Testis (tissue), 3 donors: ENCODE data around the gene CHD1. TPM values are rescaled to one million over a fixed set of nuclear protein-coding genes. Genes with fewer than 3 reads are reported as not detected.

Source experiments
- DNase-seq: peaks from one replicate; pipeline ENCODE4 v3.0.0-alpha.2; 2019
- H3K27ac ChIP-seq, 2 donors: fragments of 200-600 bp; sonication (generic); one replicate each; pipeline ENCODE4 v1.5.1; 2019
- H3K27me3 ChIP-seq: fragments of 200-600 bp; sonication (generic); one replicate; pipeline ENCODE4 v1.5.1; 2019
- H3K36me3 ChIP-seq: fragments of 200-600 bp; sonication (generic); one replicate; pipeline ENCODE4 v1.5.1; 2017; ENCODE audit warnings: low read depth; ENCODE audit errors: missing control alignments
- H3K4me1 ChIP-seq: fragments of 200-600 bp; sonication (generic); one replicate; pipeline ENCODE4 v1.5.1; 2019
- H3K4me3 ChIP-seq, 2 donors: fragments of 200-600 bp; sonication (generic); one replicate each; pipeline ENCODE4 v1.5.1; 2017 to 2019
- H3K9me3 ChIP-seq: fragments of 200-600 bp; sonication (generic); one replicate; pipeline ENCODE4 v1.5.1; 2017
- CTCF ChIP-seq, 3 experiments: fragments of 450-650 bp in 2 of 3; fragments of 200-600 bp in 1 of 3; sonication (generic) in 1 of 3; IDR thresholded peaks; one replicate each; pipeline ENCODE4 v1.5.1; 2016 to 2019; ENCODE audit warnings: antibody characterized with exemption in 3 of 3, mild to moderate bottlenecking in 2 of 3, moderate library complexity in 1 of 3
- POLR2A ChIP-seq: fragments of 450-650 bp; IDR thresholded peaks from one replicate; pipeline ENCODE4 v1.6.1; 2017; ENCODE audit warnings: antibody characterized with exemption, mild to moderate bottlenecking, moderate library complexity
- WGBS, 2 donors: methylation state at CpG; one replicate each; pipeline ENCODE4 v1.1.5; 2018; 5-methylcytosine and 5-hydroxymethylcytosine counted together
- intact Hi-C: fragments of 100-400 bp; cut with DNase I; formaldehyde crosslinking; loops from one replicate; pipeline ENCODE4 v1.15.1; 2023; ENCODE audit warnings: low total_unique reads
- polyA plus RNA-seq: library from polyadenylated mRNA; stranded (reverse); fragments of 350-450 nt; fragmentation: Illumina TruSeq; extraction: RNeasy Lipid Tissue Mini Kit (QIAGEN cat#74804); gene quantifications from one replicate; pipeline ENCODE4 v1.2.3, GENCODE V29; 2014; ENCODE audit warnings: low read depth, low replicate concordance; ENCODE audit not compliant: insufficient read depth
- total RNA-seq, 2 donors: library from RNA; depleted of rRNA; stranded (reverse); fragments of >200 nt; gene quantifications; one replicate each; pipeline ENCODE4 v1.2.3, GENCODE V29; 2016

The CHD1 gene
- total and polyA plus RNA-seq, 3 donors from 2014 or later, result 23.7 to 117 (median 104) TPM

GRCh38 chr5:98938464-98938863, 9.7 kb upstream of the CHD1 start:
- no peaks in the 10 kb centered on the region for H3K27me3 ChIP-seq
- TF ChIP-seq POLR2A (no peak), CTCF (IDR thresholded peaks at IDR 0.05) (no peak)
- peaks cover 7% of the 10 kb centered on the region for H3K4me1 ChIP-seq
- no peaks in the 10 kb centered on the region for H3K9me3 ChIP-seq
- no peak overlapping the region for H3K4me3 ChIP-seq
- WGBS, 2 donors, result 57 to 61% methylated on average over 2 of the region's 2 CpGs
- no peak overlapping the region for H3K27ac ChIP-seq
- H3K36me3 ChIP-seq, result no peaks in the 10 kb centered on the region
- intact Hi-C loops, result no loop called here
- no peak for DNase-seq

GRCh38 chr5:98936948-98937715, 8.3 kb upstream of the CHD1 start:
- no peaks in the 10 kb centered on the region for H3K36me3 ChIP-seq
- no peak for DNase-seq
- peaks cover 7% of the 10 kb centered on the region for H3K4me1 ChIP-seq
- 88% methylated on average over 3 of the region's 3 CpGs for WGBS, 2 donors
- intact Hi-C loops, result no loop called here
- H3K4me3 ChIP-seq, result no peak overlapping the region
- H3K9me3 ChIP-seq, result no peaks in the 10 kb centered on the region
- H3K27ac ChIP-seq, result no peak overlapping the region
- no peak for TF ChIP-seq CTCF (IDR thresholded peaks at IDR 0.05)
- TF ChIP-seq POLR2A, result no peak
- no peaks in the 10 kb centered on the region for H3K27me3 ChIP-seq

GRCh38 chr5:98935206-98935605, 6.4 kb upstream of the CHD1 start:
- no peaks in the 10 kb centered on the region for H3K4me1 ChIP-seq
- intact Hi-C loops, result no loop called here
- DNase-seq, result no peak
- WGBS, 2 donors, result 83 to 92% methylated on average over 3 of the region's 3 CpGs
- TF ChIP-seq CTCF (IDR thresholded peaks at IDR 0.05), result no peak
- TF ChIP-seq POLR2A, result no peak
- H3K36me3 ChIP-seq, result no peaks in the 10 kb centered on the region
- no peaks in the 10 kb centered on the region for H3K9me3 ChIP-seq
- no peak overlapping the region for H3K4me3 ChIP-seq
- H3K27ac ChIP-seq, result no peak overlapping the region
- H3K27me3 ChIP-seq, result no peaks in the 10 kb centered on the region

GRCh38 chr5:98934546-98934945, 5.7 kb upstream of the CHD1 start:
- Histone ChIP-seq H3K4me3 (no peak overlapping the region), H3K27ac (no peak overlapping the region), H3K9me3 (no peaks in the 10 kb centered on the region), H3K27me3 (no peaks in the 10 kb centered on the region), H3K36me3 (no peaks in the 10 kb centered on the region), H3K4me1 (no peaks in the 10 kb centered on the region)
- DNase-seq, result no peak
- 91 to 94% methylated on average over 1 of the region's 1 CpG for WGBS, 2 donors
- intact Hi-C loops, result no loop called here
- TF ChIP-seq POLR2A (no peak), CTCF (IDR thresholded peaks at IDR 0.05) (no peak)
